Endothelial cell (in vitro differentiated cells): ENCODE data around the gene C19orf81. TPM values are rescaled to one million over a fixed set of nuclear protein-coding genes. Genes with fewer than 3 reads are reported as not detected.

Experiments used
- DNase-seq: peaks from one replicate; pipeline ENCODE4 v3.0.0; 2021; ENCODE audit warnings: low spot score
- H3K27ac Mint-ChIP-seq: one replicate; pipeline ENCODE4 v1.8.0; 2021; ENCODE audit warnings: mixed read lengths, inconsistent platforms; ENCODE audit not compliant: unreplicated experiment
- H3K27me3 Mint-ChIP-seq: one replicate; pipeline ENCODE4 v1.8.0; 2021; ENCODE audit warnings: mild to moderate bottlenecking, moderate library complexity, mixed read lengths, inconsistent platforms; ENCODE audit not compliant: unreplicated experiment
- H3K36me3 Mint-ChIP-seq: one replicate; pipeline ENCODE4 v1.8.0; 2021; ENCODE audit warnings: mild to moderate bottlenecking, low read depth, mixed read lengths, inconsistent platforms; ENCODE audit not compliant: unreplicated experiment
- H3K4me1 Mint-ChIP-seq: one replicate; pipeline ENCODE4 v1.8.0; 2021; ENCODE audit warnings: mild to moderate bottlenecking, mixed read lengths, inconsistent platforms; ENCODE audit not compliant: unreplicated experiment
- H3K4me3 Mint-ChIP-seq: one replicate; pipeline ENCODE4 v1.8.0; 2021; ENCODE audit warnings: mild to moderate bottlenecking, mixed read lengths, inconsistent platforms; ENCODE audit not compliant: unreplicated experiment
- H3K9me3 Mint-ChIP-seq: one replicate; pipeline ENCODE4 v1.8.0; 2021; ENCODE audit warnings: mixed read lengths, inconsistent platforms; ENCODE audit not compliant: unreplicated experiment
- total RNA-seq: library from RNA; stranded (reverse); fragmentation: NEBNext Ultra II Directional; extraction: Animal tissue kit (Norgen Biotek cat#: 25700); gene quantifications from one replicate; pipeline ENCODE4 v1.2.1, GENCODE V29; 2021; ENCODE audit not compliant: unreplicated experiment
- TF ChIP-seq, protein P1 (sequence below): fragments of 200-600 bp; sonication (generic); IDR thresholded peaks from one replicate; pipeline ENCODE4 v1.5.0; 2021; ENCODE audit warnings: antibody characterized with exemption; ENCODE audit not compliant: unreplicated experiment

Gene C19orf81
- total RNA-seq, 1 donor from 2014 or later = not detected

DNA sequence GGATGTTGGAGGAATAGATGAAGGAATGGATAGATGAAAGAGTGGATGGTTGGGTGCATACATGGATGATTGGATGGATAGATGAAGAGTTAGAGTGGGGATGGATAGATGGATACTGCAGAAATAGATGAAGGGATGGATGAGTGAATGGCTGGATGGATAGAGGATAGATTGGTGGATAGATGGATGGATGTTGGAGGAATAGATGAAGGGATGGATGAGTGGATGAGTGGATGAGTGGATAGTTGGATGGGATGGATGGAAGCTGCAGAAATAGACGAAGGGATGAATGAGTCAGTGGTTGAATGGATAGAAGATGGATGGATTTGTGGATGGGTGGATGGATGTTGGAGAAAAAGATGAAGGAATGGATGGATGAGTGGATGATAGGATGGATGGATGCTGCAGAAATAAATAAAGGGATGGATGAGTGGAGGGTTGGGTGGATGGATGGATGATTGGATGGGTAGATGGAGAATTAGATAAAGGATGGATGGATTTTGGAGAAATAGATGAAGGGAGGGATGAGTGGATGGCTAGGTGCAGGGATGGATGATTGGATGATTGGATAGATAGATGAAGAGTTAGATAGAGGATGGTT, 4.8 kb upstream of the C19orf81 start:
- DNase-seq = no peak
- Mint-ChIP-seq H3K36me3 (peaks cover 4% of the 10 kb centered on the region), H3K27me3 (peaks cover 5% of the 10 kb centered on the region), H3K4me1 (peaks cover 3% of the 10 kb centered on the region), H3K27ac (no peak overlapping the region), H3K4me3 (no peak overlapping the region), H3K9me3 (peaks cover 28% of the 10 kb centered on the region)
- TF ChIP-seq, protein P1, sequence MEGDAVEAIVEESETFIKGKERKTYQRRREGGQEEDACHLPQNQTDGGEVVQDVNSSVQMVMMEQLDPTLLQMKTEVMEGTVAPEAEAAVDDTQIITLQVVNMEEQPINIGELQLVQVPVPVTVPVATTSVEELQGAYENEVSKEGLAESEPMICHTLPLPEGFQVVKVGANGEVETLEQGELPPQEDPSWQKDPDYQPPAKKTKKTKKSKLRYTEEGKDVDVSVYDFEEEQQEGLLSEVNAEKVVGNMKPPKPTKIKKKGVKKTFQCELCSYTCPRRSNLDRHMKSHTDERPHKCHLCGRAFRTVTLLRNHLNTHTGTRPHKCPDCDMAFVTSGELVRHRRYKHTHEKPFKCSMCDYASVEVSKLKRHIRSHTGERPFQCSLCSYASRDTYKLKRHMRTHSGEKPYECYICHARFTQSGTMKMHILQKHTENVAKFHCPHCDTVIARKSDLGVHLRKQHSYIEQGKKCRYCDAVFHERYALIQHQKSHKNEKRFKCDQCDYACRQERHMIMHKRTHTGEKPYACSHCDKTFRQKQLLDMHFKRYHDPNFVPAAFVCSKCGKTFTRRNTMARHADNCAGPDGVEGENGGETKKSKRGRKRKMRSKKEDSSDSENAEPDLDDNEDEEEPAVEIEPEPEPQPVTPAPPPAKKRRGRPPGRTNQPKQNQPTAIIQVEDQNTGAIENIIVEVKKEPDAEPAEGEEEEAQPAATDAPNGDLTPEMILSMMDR = no peak

DNA sequence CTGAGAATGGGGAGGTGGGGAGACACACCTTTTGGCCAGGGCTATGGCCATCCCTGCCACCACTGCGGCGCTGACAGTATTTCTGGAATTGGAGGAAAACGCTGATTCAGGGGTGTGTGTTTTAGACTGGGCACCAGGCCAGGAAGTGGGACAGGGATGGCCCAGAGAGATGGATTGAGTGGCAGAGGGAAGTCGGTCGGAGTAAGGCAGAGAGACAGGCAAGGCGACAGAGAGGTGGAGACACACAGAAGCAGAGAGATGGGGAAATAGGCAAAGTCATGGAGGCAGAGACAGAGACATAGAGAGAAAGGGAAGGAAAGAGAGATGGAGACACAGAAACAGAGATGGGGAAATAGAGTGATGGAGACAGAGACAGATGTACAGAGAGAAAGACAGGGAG, 4.1 kb upstream of the C19orf81 start:
- Mint-ChIP-seq H3K9me3 (peaks cover 32% of the 10 kb centered on the region), H3K27me3 (peaks cover 9% of the 10 kb centered on the region), H3K4me3 (no peak overlapping the region), H3K4me1 (peaks cover 3% of the 10 kb centered on the region), H3K36me3 (peaks cover 7% of the 10 kb centered on the region), H3K27ac (no peak overlapping the region)
- TF ChIP-seq, protein P1 = no peak
- no peak for DNase-seq

DNA sequence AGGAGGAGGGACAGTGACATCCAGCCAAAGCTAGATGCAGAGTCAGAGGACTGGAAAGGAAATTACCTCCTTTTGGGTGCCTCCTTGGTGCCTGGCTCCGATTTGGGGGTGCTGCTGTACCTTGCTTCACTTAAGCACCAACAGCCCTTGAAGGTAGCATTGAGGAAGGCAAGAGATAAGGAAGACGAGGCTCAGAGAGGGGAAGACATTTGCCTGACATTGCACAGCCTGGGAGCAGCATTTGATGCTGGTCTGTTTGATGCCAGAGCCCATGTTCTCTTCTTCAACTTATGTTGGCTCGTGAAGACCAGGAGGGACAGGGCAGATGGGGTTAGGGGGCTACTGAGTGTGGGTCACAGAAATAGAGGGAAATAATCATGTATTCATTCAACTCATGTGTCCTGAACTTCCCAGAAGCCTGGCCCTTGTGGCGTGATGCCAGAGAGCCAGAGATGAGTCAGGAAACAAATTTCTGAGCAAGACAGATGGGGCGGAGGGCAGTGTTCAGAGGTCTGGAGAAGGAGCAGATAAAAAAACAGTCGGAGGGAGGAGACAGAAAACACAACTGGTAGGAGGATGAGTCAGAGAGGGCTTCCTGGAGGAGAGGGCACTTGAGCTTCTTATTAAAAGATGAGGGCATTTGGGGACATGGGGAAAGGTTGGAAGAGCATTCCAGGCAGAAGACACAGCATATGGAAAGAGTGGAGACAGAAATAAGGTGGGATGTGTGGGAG, 3.0 kb upstream of the C19orf81 start:
- no peak overlapping the region for H3K27ac Mint-ChIP-seq
- H3K36me3 Mint-ChIP-seq = peaks cover 10% of the 10 kb centered on the region
- H3K27me3 Mint-ChIP-seq = peaks cover 9% of the 10 kb centered on the region
- no peak for DNase-seq
- TF ChIP-seq, protein P1 = no peak
- H3K4me3 Mint-ChIP-seq = no peak overlapping the region
- H3K9me3 Mint-ChIP-seq = peaks cover 31% of the 10 kb centered on the region
- H3K4me1 Mint-ChIP-seq = peaks cover 3% of the 10 kb centered on the region

DNA sequence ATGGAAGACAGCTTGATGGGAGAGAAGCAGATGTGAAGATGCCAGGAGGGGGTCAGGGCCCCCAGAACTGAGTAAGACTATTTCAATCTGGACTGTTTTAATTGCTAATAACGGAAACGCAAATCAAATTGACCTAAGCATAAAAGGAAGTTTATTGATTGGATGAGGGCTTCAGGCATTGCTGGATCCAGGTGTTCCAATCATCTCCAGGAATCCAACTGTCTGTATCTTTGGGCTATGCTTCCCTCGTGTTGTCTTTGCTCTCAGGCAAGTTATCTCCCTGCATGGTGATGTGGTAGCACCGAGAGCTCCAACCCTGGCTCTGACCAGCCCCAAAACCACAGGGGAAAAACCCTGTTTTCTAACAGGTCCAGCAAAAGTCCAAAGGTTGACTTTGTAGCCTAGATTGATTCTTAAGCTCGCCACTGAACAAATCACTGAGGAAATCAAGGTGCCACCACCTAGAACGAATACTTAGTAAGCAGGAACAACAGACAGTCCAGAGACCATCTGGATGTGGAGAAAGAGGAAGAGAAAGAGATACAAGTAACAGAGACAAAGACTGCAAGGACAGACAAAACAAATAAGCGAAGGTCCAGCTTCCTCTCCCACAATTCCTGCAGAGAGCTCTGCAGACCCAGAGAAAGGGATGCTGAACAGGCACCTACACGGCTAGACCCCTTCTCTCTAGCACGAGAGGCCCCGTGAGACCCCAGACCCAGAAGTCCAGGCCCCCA, 1.2 kb upstream of the C19orf81 start:
- no peak for DNase-seq
- peaks cover 30% of the 10 kb centered on the region for H3K9me3 Mint-ChIP-seq
- TF ChIP-seq, protein P1 = no peak
- H3K27me3 Mint-ChIP-seq = peaks cover 9% of the 10 kb centered on the region
- peak overlapping the region; percentile 52 for H3K4me3 Mint-ChIP-seq
- peaks cover 3% of the 10 kb centered on the region for H3K4me1 Mint-ChIP-seq
- H3K27ac Mint-ChIP-seq = no peak overlapping the region
- H3K36me3 Mint-ChIP-seq = peaks cover 10% of the 10 kb centered on the region
